H1 (cell line): ENCODE data around the gene LEFTY1. TPM values are rescaled to one million over a fixed set of nuclear protein-coding genes. Genes with fewer than 3 reads are reported as not detected.

Experiments
- CTCF ChIA-PET: fragments of 300-600 bp; sonication (Branson Sonifier 250); formaldehyde crosslinking; loops from one replicate; lab custom pipeline; 2021; ENCODE audit not compliant: partially characterized antibody; lab: Charles Lee
- POLR2A ChIA-PET: fragments of 300-600 bp; sonication (Branson Sonifier 250); formaldehyde crosslinking; loops from one replicate; lab custom pipeline; 2021; ENCODE audit warnings: inconsistent platforms; ENCODE audit not compliant: partially characterized antibody; lab: Charles Lee
- DNase-seq, 2 experiments: peaks; one replicate each; pipeline versions ENCODE4 v3.0.0 to v3.0.0-alpha.2; 2010 to 2022; ENCODE audit warnings: low spot score in 2 of 2, low read depth in 1 of 2, mixed read lengths in 1 of 2
- FAIRE-seq: peaks from 2 replicates; lab custom pipeline; 2011; peaks lifted over from hg19 to GRCh38; lab: Jason Lieb, UNC
- H2AFZ ChIP-seq: 2 replicates; pipeline ENCODE4 v1.8.1; 2012; ENCODE audit warnings: low read length, inconsistent platforms
- H2AK5ac ChIP-seq: 2 replicates; pipeline ENCODE4 v1.6.1; 2013; ENCODE audit warnings: low read depth, low read length
- H2BK120ac ChIP-seq: replicated peaks from 2 replicates; pipeline ENCODE3; 2013; ENCODE audit warnings: low read depth, low read length, inconsistent platforms
- H2BK12ac ChIP-seq: 2 replicates; pipeline ENCODE4 v1.6.1; 2013; ENCODE audit warnings: low read depth, low read length
- H2BK15ac ChIP-seq: 2 replicates; pipeline ENCODE4 v1.6.1; 2013; ENCODE audit warnings: low read length
- H2BK20ac ChIP-seq: 2 replicates; pipeline ENCODE4 v1.6.1; 2013; ENCODE audit warnings: low read length
- H2BK5ac ChIP-seq: 2 replicates; pipeline ENCODE4 v1.6.1; 2013; ENCODE audit warnings: low read depth, low read length
- H3K14ac ChIP-seq: 2 replicates; pipeline ENCODE4 v1.6.1; 2013; ENCODE audit warnings: inconsistent platforms; ENCODE audit not compliant: insufficient read length
- H3K18ac ChIP-seq: 2 replicates; pipeline ENCODE4 v1.6.1; 2013; ENCODE audit warnings: low read length; ENCODE audit errors: extremely low read depth
- H3K23ac ChIP-seq: 2 replicates; pipeline ENCODE4 v1.6.1; 2013; ENCODE audit warnings: inconsistent platforms; ENCODE audit not compliant: insufficient read length
- H3K23me2 ChIP-seq: 2 replicates; pipeline ENCODE4 v1.6.1; 2013; ENCODE audit warnings: low read depth, low read length
- H3K27ac ChIP-seq: 2 replicates; pipeline ENCODE4 v1.6.1; 2011; ENCODE audit warnings: low read depth, low read length, inconsistent platforms
- H3K27me3 ChIP-seq, 4 experiments: replicated peaks in 1 of 4; 1 replicate in 1 of 4; 2 replicates in 3 of 4; pipeline versions ENCODE4 v1.6.1 to v1.8.1; 2011 to 2013; ENCODE audit warnings: low read length in 3 of 4, mild to moderate bottlenecking in 3 of 4, inconsistent platforms in 2 of 4, mixed read lengths in 2 of 4, moderate library complexity in 1 of 4; ENCODE audit not compliant: control insufficient read depth in 3 of 4, insufficient read depth in 3 of 4; ENCODE audit errors: extremely low read depth in 1 of 4
- H3K36me3 ChIP-seq, 4 experiments: 2 replicates each; pipeline versions ENCODE4 v1.6.1 to v1.8.1; 2011 to 2013; ENCODE audit warnings: mild to moderate bottlenecking in 4 of 4, low read length in 3 of 4, moderate library complexity in 2 of 4, control low read depth in 1 of 4, inconsistent platforms in 1 of 4; ENCODE audit not compliant: insufficient read depth in 4 of 4, control insufficient read depth in 2 of 4
- H3K4ac ChIP-seq: replicated peaks from 2 replicates; pipeline ENCODE3; 2013; ENCODE audit warnings: low read length, low read depth, mixed read lengths, inconsistent platforms; ENCODE audit not compliant: insufficient read length
- H3K4me1 ChIP-seq, 4 experiments: replicated peaks in 1 of 4; 1 replicate in 1 of 4; 2 replicates in 3 of 4; pipeline versions ENCODE4 v1.6.1 to v1.8.1; 2011 to 2013; ENCODE audit warnings: low read length in 3 of 4, inconsistent platforms in 2 of 4, mixed read lengths in 1 of 4; ENCODE audit not compliant: insufficient read depth in 4 of 4, control insufficient read depth in 3 of 4
- H3K4me2 ChIP-seq, 2 experiments: 2 replicates each; pipeline versions ENCODE4 v1.6.1 to v1.8.1; 2011 to 2013; ENCODE audit warnings: low read depth in 2 of 2, low read length in 2 of 2, control low read depth in 1 of 2, inconsistent platforms in 1 of 2, mild to moderate bottlenecking in 1 of 2; ENCODE audit not compliant: insufficient read depth in 1 of 2
- H3K4me3 ChIP-seq, 4 experiments: fragments of 200-600, 300-600 bp in 1 of 4; sonication (generic), shearing (Covaris generic), sonication (Bioruptor Twin) in 1 of 4; 2 replicates each; pipeline versions ENCODE4 v1.5.1 to v1.8.1; 2011 to 2016; ENCODE audit warnings: low read length in 4 of 4, low read depth in 3 of 4, control low read depth in 2 of 4, inconsistent platforms in 2 of 4, mild to moderate bottlenecking in 2 of 4, mixed read lengths in 1 of 4, moderate library complexity in 1 of 4; ENCODE audit not compliant: insufficient read depth in 2 of 4; ENCODE audit errors: extremely low read depth in 1 of 4
- H3K56ac ChIP-seq: replicated peaks from 2 replicates; pipeline ENCODE3; 2013; ENCODE audit warnings: low read depth, mild to moderate bottlenecking, mixed read lengths, low read length, inconsistent platforms; ENCODE audit not compliant: insufficient read length
- H3K79me1 ChIP-seq: 2 replicates; pipeline ENCODE4 v1.6.1; 2013; ENCODE audit warnings: low read depth, low read length, control low read depth
- H3K79me2 ChIP-seq, 2 experiments: 2 replicates each; pipeline versions ENCODE4 v1.6.1 to v1.8.1; 2012 to 2013; ENCODE audit warnings: low read length in 2 of 2, mild to moderate bottlenecking in 2 of 2, inconsistent platforms in 1 of 2; ENCODE audit not compliant: insufficient read depth in 2 of 2, control insufficient read depth in 1 of 2
- H3K9ac ChIP-seq, 4 experiments: replicated peaks in 1 of 4; 1 replicate in 1 of 4; 2 replicates in 3 of 4; pipeline versions ENCODE4 v1.6.1 to v1.8.1; 2011 to 2013; ENCODE audit warnings: low read depth in 3 of 4, low read length in 3 of 4, control low read depth in 2 of 4, mild to moderate bottlenecking in 2 of 4, moderate library complexity in 2 of 4, inconsistent platforms in 1 of 4; ENCODE audit errors: extremely low read depth in 1 of 4
- H3K9me3 ChIP-seq, 2 experiments: 2 replicates each; pipeline versions ENCODE4 v1.6.1 to v1.8.1; 2012 to 2013; ENCODE audit warnings: mild to moderate bottlenecking in 2 of 2, moderate library complexity in 2 of 2, control low read depth in 1 of 2, inconsistent platforms in 1 of 2, low read depth in 1 of 2, low read length in 1 of 2, mixed read lengths in 1 of 2; ENCODE audit not compliant: insufficient read depth in 2 of 2
- H4K20me1 ChIP-seq, 2 experiments: replicated peaks in 1 of 2; 2 replicates each; pipeline versions ENCODE3 to v1.8.1; 2011 to 2013; ENCODE audit warnings: inconsistent platforms in 2 of 2, low read length in 2 of 2, mild to moderate bottlenecking in 1 of 2; ENCODE audit not compliant: insufficient read depth in 2 of 2, control insufficient read depth in 1 of 2
- H4K5ac ChIP-seq: 2 replicates; pipeline ENCODE4 v1.6.1; 2013; ENCODE audit warnings: low read length, low read depth, mixed read lengths, inconsistent platforms; ENCODE audit not compliant: insufficient read length
- H4K8ac ChIP-seq: 2 replicates; pipeline ENCODE4 v1.8.0; 2013; ENCODE audit warnings: mild to moderate bottlenecking, moderate library complexity, low read length, inconsistent platforms; ENCODE audit not compliant: insufficient read depth; ENCODE audit errors: extremely low read depth
- H4K91ac ChIP-seq: replicated peaks from 2 replicates; pipeline ENCODE3; 2013; ENCODE audit warnings: low read length, mixed read lengths, inconsistent platforms; ENCODE audit not compliant: insufficient read length
- BACH1 ChIP-seq: IDR thresholded peaks from 2 replicates; pipeline ENCODE4 v1.6.1; 2012; ENCODE audit warnings: low read length, improper control_type of control experiment
- CHD2 ChIP-seq: IDR thresholded peaks from 2 replicates; pipeline ENCODE4 v1.6.1; 2012; ENCODE audit warnings: low read length, improper control_type of control experiment
- CTBP2 ChIP-seq: IDR thresholded peaks from 2 replicates; pipeline ENCODE4 v1.7.0; 2011; ENCODE audit warnings: borderline replicate concordance, mild to moderate bottlenecking, moderate library complexity, mixed read lengths, low read length; ENCODE audit not compliant: insufficient read depth, insufficient read length
- KDM5A ChIP-seq: fragments of 200-600 bp; IDR thresholded peaks from 2 replicates; pipeline ENCODE4 v1.7.1; 2012; ENCODE audit warnings: mild to moderate bottlenecking, low read length, inconsistent platforms, mixed read lengths
- MAFK ChIP-seq: IDR thresholded peaks from 2 replicates; pipeline ENCODE4 v1.6.1; 2012; ENCODE audit warnings: low read depth, mild to moderate bottlenecking, improper control_type of control experiment, low read length
- RAD21 ChIP-seq, 2 experiments: IDR thresholded peaks in 1 of 2; conservative IDR thresholded peaks in 1 of 2; 2 replicates each; pipeline ENCODE4 v1.6.1; 2011; ENCODE audit warnings: low read depth in 2 of 2, low read length in 2 of 2, improper control_type of control experiment in 1 of 2, inconsistent platforms in 1 of 2, mild to moderate bottlenecking in 1 of 2, moderate library complexity in 1 of 2
- TCF12 ChIP-seq: IDR thresholded peaks from 2 replicates; pipeline ENCODE4 v1.6.1; 2011; ENCODE audit warnings: low read depth, mild to moderate bottlenecking, low read length
- WGBS, 2 experiments: shearing (Covaris generic) in 1 of 2; methylation state at CpG; one replicate each; pipeline versions ENCODE4 v1.1.6 to v1.1.7; 2013 to 2015; ENCODE audit warnings: low lambda C conversion rate in 2 of 2, mixed read lengths in 2 of 2, inconsistent platforms in 1 of 2, low coverage in 1 of 2, missing lambda C conversion rate in 1 of 2; ENCODE audit not compliant: insufficient replicate concordance in 2 of 2, insufficient coverage in 1 of 2, insufficient read length in 1 of 2; ENCODE audit errors: extremely low coverage in 1 of 2, missing lambda C conversion rate in 1 of 2; 5-methylcytosine and 5-hydroxymethylcytosine counted together
- polyA plus RNA-seq, 7 experiments: library from polyadenylated mRNA; depleted of rRNA in 3 of 7; stranded (reverse) in 5 of 7; unstranded in 2 of 7; fragments of >200 nt in 5 of 7; fragments of 200-250 nt in 2 of 7; gene quantifications; 1 replicate in 5 of 7; 2 replicates in 1 of 7; 4 replicates in 1 of 7; pipeline versions ENCODE4 v1.2.1 to v1.2.3, GENCODE V29; 2011 to 2013; ENCODE audit warnings: missing spikeins in 2 of 7, mixed read lengths in 2 of 7
- total RNA-seq: library from RNA; stranded (reverse); fragmentation: NEBNext Ultra II Directional; extraction: Animal tissue kit (Norgen Biotek cat#: 25700); gene quantifications from 2 replicates; pipeline ENCODE4 v1.2.1, GENCODE V29; 2021

LEFTY1 gene
- total and polyA plus RNA-seq, 2 of the 8 experiments (the other 6 are each of a cell fraction or from before 2014, with no cell fraction given), result 4.5 to 11.7 TPM

- TF ChIP-seq BACH1, result peak; percentile 45; the same call in 1 of the 2 replicates
- TF ChIP-seq KDM5A, result no peak
- TF ChIP-seq TCF12, result no peak
- TF ChIP-seq MAFK, result peak; percentile 30; the same call in 1 of the 2 replicates
- no peak for TF ChIP-seq RAD21 (IDR thresholded peaks at IDR 0.05 in 1 of 2, conservative IDR thresholded peaks at IDR 0.05 in 1 of 2; ENCODE audit: low read depth in 2 of 2, low read length in 2 of 2)
- no peak for TF ChIP-seq CHD2
- no peak for TF ChIP-seq CTBP2
- FAIRE-seq (no peak), DNase-seq (no peak)
- Histone ChIP-seq H4K91ac (no peak overlapping the region), H4K8ac (no peak overlapping the region), H3K18ac (no peak overlapping the region), H3K79me2 (peaks cover 0 to 6% of the 10 kb centered on the region in 2 experiments; a peak in 2 of 4 replicates), H3K36me3 (peaks cover 9 to 45% (median 24%) of the 10 kb centered on the region in 4 experiments; a peak in 7 of 8 replicates), H2BK20ac (no peak overlapping the region), H3K23me2 (no peaks in the 10 kb centered on the region), H4K20me1 (peaks cover 2 to 3% of the 10 kb centered on the region in 2 experiments), H4K5ac (no peak overlapping the region), H3K27me3 (no peaks in the 10 kb centered on the region), H3K9me3 (no peaks in the 10 kb centered on the region), H3K4me3 (no peak overlapping the region), H3K23ac (no peak overlapping the region), H3K79me1 (peaks cover 11% of the 10 kb centered on the region), H3K4ac (no peak overlapping the region), H3K56ac (no peak overlapping the region), H2BK15ac (no peak overlapping the region), H2BK120ac (no peak overlapping the region), H2AK5ac (no peak overlapping the region), H3K4me2 (no peak overlapping the region), H2BK5ac (no peak overlapping the region), H3K4me1 (peaks cover 0 to 2% (median under 1%) of the 10 kb centered on the region in 4 experiments; a peak in 3 of 7 replicates), H3K27ac (no peak overlapping the region), H3K9ac (no peak overlapping the region), H2AFZ (no peak overlapping the region), H3K14ac (no peak overlapping the region), H2BK12ac (no peak overlapping the region)
- WGBS, 2 experiments, result 93% methylated on average over 5 of the region's 5 CpGs; no CpG with 5 or more reads in 1 of the 2 experiments
- POLR2A ChIA-PET, result interaction anchor here (1.1 to 1.8 kb wide), 5 partner anchors 14 to 64 kb away, joined by 3 to 5 read pairs (median 3); no protein-coding TSS in a partner anchor
- CTCF ChIA-PET, result interaction anchor here (0.6 to 3.0 kb wide), 6 partner anchors 11 to 443 kb away, joined by 3 to 10 read pairs (median 3); no protein-coding TSS in a partner anchor
These were observed 28.6 kb upstream of the LEFTY1 start for GRCh38 chr1:225917536-225917935.
